Adrenal gland (tissue), 12 donors: ENCODE results near the gene GFOD1. TPM values are rescaled to one million over a fixed set of nuclear protein-coding genes. Genes with fewer than 3 reads are reported as not detected.
"Not testable (repeated sequence)": the region's sequence is repeated elsewhere in the genome, so short reads cannot be mapped to it uniquely, and the experiment has no call there.

Source experiments
- DNase-seq, 7 donors: peaks; one replicate each; pipeline ENCODE4 v3.0.0-alpha.2; 2019 to 2020
- H3K27ac ChIP-seq, 5 donors: fragments of 200-600 bp; sonication (generic) in 4 of 5; 1 replicate in 3 of 5; 2 replicates in 2 of 5; pipeline versions ENCODE4 v1.5.1 to v1.8.0; 2016 to 2020; ENCODE audit warnings: mild to moderate bottlenecking in 1 of 5
- H3K27me3 ChIP-seq: fragments of 200-600 bp; 2 replicates; pipeline ENCODE4 v1.8.0; 2021
- H3K36me3 ChIP-seq, 2 donors: fragments of 200-600 bp; replicated peaks in 1 of 2; 1 replicate in 1 of 2; 2 replicates in 1 of 2; pipeline versions ENCODE4 v1.5.1 to v1.8.0; 2018 to 2022
- H3K4me1 ChIP-seq, 2 donors: fragments of 200-600 bp; replicated peaks in 1 of 2; 1 replicate in 1 of 2; 2 replicates in 1 of 2; pipeline versions ENCODE4 v1.5.1 to v1.8.0; 2018 to 2021
- H3K4me3 ChIP-seq, 4 donors: fragments of 200-600 bp; sonication (generic) in 3 of 4; one replicate each; pipeline ENCODE4 v1.5.1; 2016 to 2018
- H3K9me3 ChIP-seq, 3 donors: fragments of 200-600 bp; sonication (generic) in 1 of 3; replicated peaks in 1 of 3; 1 replicate in 2 of 3; 2 replicates in 1 of 3; pipeline versions ENCODE4 v1.5.1 to v1.8.0; 2016 to 2021
- CTCF ChIP-seq, 6 experiments: fragments of 450-650 bp in 4 of 6; fragments of 200-600 bp in 2 of 6; sonication (generic) in 1 of 6; IDR thresholded peaks; 1 replicate in 5 of 6; 2 replicates in 1 of 6; pipeline versions ENCODE4 v1.5.1 to v1.8.0; 2016 to 2021; ENCODE audit warnings: antibody characterized with exemption in 6 of 6, mild to moderate bottlenecking in 2 of 6, moderate library complexity in 1 of 6
- POLR2A ChIP-seq, 2 donors: fragments of 450-650 bp; IDR thresholded peaks; one replicate each; pipeline ENCODE4 v1.6.1; 2017; ENCODE audit warnings: antibody characterized with exemption in 2 of 2, mild to moderate bottlenecking in 2 of 2, moderate library complexity in 1 of 2
- WGBS, 4 donors: extraction: QIAGEN DNeasy Blood & Tissue Kit in 2 of 4; methylation state at CpG; one replicate each; pipeline versions ENCODE4 v1.1.5 to v1.1.7; 2013 to 2017; 5-methylcytosine and 5-hydroxymethylcytosine counted together
- intact Hi-C, 2 donors: fragments of 100-400 bp; cut with DNase I; formaldehyde crosslinking; loops; one replicate each; pipeline versions ENCODE4 v1.14.1 to v1.15.0; 2022 to 2023
- polyA plus RNA-seq, 3 donors: library from polyadenylated mRNA; stranded (reverse); fragments of 200-250 nt in 2 of 3; fragments of 350-450 nt in 1 of 3; fragmentation: Illumina TruSeq in 1 of 3; extraction: RNeasy Lipid Tissue Mini Kit (QIAGEN cat#74804) in 1 of 3; gene quantifications; one replicate each; pipeline ENCODE4 v1.2.3, GENCODE V29; 2013 to 2014
- total RNA-seq, 9 donors: library from RNA; depleted of rRNA in 4 of 9; stranded (reverse); fragments of >200 nt in 4 of 9; fragments of 120-200 nt in 1 of 9; fragmentation: NEBNext Ultra II Directional in 1 of 9; extraction: Animal tissue kit (Norgen Biotek cat#: 25700) in 1 of 9; gene quantifications; one replicate each; pipeline versions ENCODE4 v1.1.0 to v1.2.4, GENCODE V29; 2013 to 2023
- donor health status: healthy with polysubstance abuse.
- donor health status: Bipolar disorder and iron deficiency.
- donor health status: DM: yes; HTN: yes; CAD: no.
- donor health status: DM: no; HTN: no; CAD: no.
- donor health status: DM: no; HTN: no; CAD: no.
- donor health status: DM: yes; HTN: yes; CAD: no.

The GFOD1 gene
- total and polyA plus RNA-seq, 12 donors: 1.9 to 7.7 (median 4.1) TPM

GRCh38 chr6:13463328-13463717 lies 24.1 kb downstream of the GFOD1 start:
- H3K9me3 ChIP-seq: no peaks in the 10 kb centered on the region
- H3K4me3 ChIP-seq: no peak overlapping the region
- intact Hi-C loops: no loop called here
- no peaks in the 10 kb centered on the region for H3K27me3 ChIP-seq
- no peak for DNase-seq
- 67 to 81% (median 71%) methylated on average over 8 of the region's 8 CpGs for WGBS, 4 donors
- peaks cover 0 to 4% of the 10 kb centered on the region in 2 donors for H3K4me1 ChIP-seq
- no peak overlapping the region for H3K27ac ChIP-seq
- TF ChIP-seq CTCF (IDR thresholded peaks at IDR 0.05) (no peak), POLR2A (IDR thresholded peaks at IDR 0.05) (no peak)
- no peaks in the 10 kb centered on the region for H3K36me3 ChIP-seq

- TF ChIP-seq POLR2A (IDR thresholded peaks at IDR 0.05): no peak
- TF ChIP-seq CTCF (IDR thresholded peaks at IDR 0.05): no peak
- intact Hi-C loops: no loop called here
- H3K27me3 ChIP-seq: no peaks in the 10 kb centered on the region
- no peaks in the 10 kb centered on the region for H3K9me3 ChIP-seq
- WGBS, 4 donors: 43 to 55% (median 52%) methylated on average over 12 of the region's 12 CpGs
- DNase-seq: no peak
- H3K4me1 ChIP-seq: peaks cover 0 to 4% of the 10 kb centered on the region in 2 donors
- H3K36me3 ChIP-seq: no peaks in the 10 kb centered on the region
- H3K27ac ChIP-seq: no peak overlapping the region
- H3K4me3 ChIP-seq: no peak overlapping the region
These were observed 24.7 kb downstream of the GFOD1 start for GRCh38 chr6:13462458-13463327.

- no peak overlapping the region for H3K27ac ChIP-seq
- H3K4me3 ChIP-seq: no peak overlapping the region
- H3K9me3 ChIP-seq: no peaks in the 10 kb centered on the region
- peaks cover 0 to 4% of the 10 kb centered on the region in 2 donors for H3K4me1 ChIP-seq
- TF ChIP-seq CTCF (IDR thresholded peaks at IDR 0.05) (no peak), POLR2A (IDR thresholded peaks at IDR 0.05) (no peak)
- H3K36me3 ChIP-seq: no peaks in the 10 kb centered on the region
- DNase-seq: peak in 4 of 7 donors; percentile 6 to 81 (median 34)
- H3K27me3 ChIP-seq: no peaks in the 10 kb centered on the region
- intact Hi-C loops: no loop called here
- WGBS, 4 donors: 66 to 83% (median 71%) methylated on average over 5 to 6 of the region's 6 CpGs
These were observed 25.6 kb downstream of the GFOD1 start for GRCh38 chr6:13461805-13462204.

GRCh38 chr6:13461307-13461706 lies 26.1 kb downstream of the GFOD1 start:
- Histone ChIP-seq H3K4me1 (peaks cover 0 to 4% of the 10 kb centered on the region in 2 donors), H3K36me3 (no peaks in the 10 kb centered on the region), H3K4me3 (no peak overlapping the region), H3K27me3 (no peaks in the 10 kb centered on the region), H3K9me3 (no peaks in the 10 kb centered on the region), H3K27ac (no peak overlapping the region)
- TF ChIP-seq POLR2A (IDR thresholded peaks at IDR 0.05) (no peak), CTCF (IDR thresholded peaks at IDR 0.05) (no peak)
- no peak for DNase-seq
- WGBS, 4 donors: 91 to 96% (median 93%) methylated on average over 3 to 4 of the region's 4 CpGs
- intact Hi-C loops: no loop called here

GRCh38 chr6:13460289-13460688 lies 27.1 kb downstream of the GFOD1 start:
- WGBS, 4 donors: 71 to 94% (median 72%) methylated on average over 2 of the region's 2 CpGs
- intact Hi-C loops, DNase-seq: not testable (repeated sequence)

More at GRCh38 chr6:13460289-13460688, 27.1 kb downstream of the GFOD1 start:
- not testable (repeated sequence) for H3K27me3 ChIP-seq, H3K27ac ChIP-seq, H3K4me1 ChIP-seq, H3K4me3 ChIP-seq, H3K36me3 ChIP-seq, H3K9me3 ChIP-seq
